Esophagus muscularis mucosa (tissue), 4 donors: ENCODE measurements around the gene POT1. TPM values are rescaled to one million over a fixed set of nuclear protein-coding genes. Genes with fewer than 3 reads are reported as not detected.

ENCODE experiments used
- DNase-seq: peaks from one replicate; pipeline ENCODE4 v3.0.0-alpha.2; 2017; ENCODE audit errors: extremely low spot score
- H3K27ac ChIP-seq, 4 donors: fragments of 200-600 bp; sonication (generic); replicated peaks in 1 of 4; 1 replicate in 3 of 4; 2 replicates in 1 of 4; pipeline ENCODE4 v1.5.1; 2016 to 2019; ENCODE audit warnings: mild to moderate bottlenecking in 1 of 4
- H3K27me3 ChIP-seq, 4 donors: fragments of 200-600 bp; sonication (generic); one replicate each; pipeline versions ENCODE4 v1.5.1 to v1.6.0; 2016 to 2019
- H3K36me3 ChIP-seq, 4 donors: fragments of 200-600 bp; sonication (generic); one replicate each; pipeline ENCODE4 v1.5.1; 2016 to 2019
- H3K4me1 ChIP-seq, 4 donors: fragments of 200-600 bp; sonication (generic); one replicate each; pipeline ENCODE4 v1.5.1; 2016 to 2019
- H3K4me3 ChIP-seq, 4 donors: fragments of 200-600 bp; sonication (generic); 1 replicate in 2 of 4; 2 replicates in 2 of 4; pipeline ENCODE4 v1.5.1; 2016 to 2019; ENCODE audit warnings: mild to moderate bottlenecking in 4 of 4, moderate library complexity in 1 of 4
- H3K9me3 ChIP-seq, 4 donors: fragments of 200-600 bp; sonication (generic); 1 replicate in 3 of 4; 2 replicates in 1 of 4; pipeline ENCODE4 v1.5.1; 2016 to 2019
- EP300 ChIP-seq: sonication (generic); formaldehyde crosslinking; IDR thresholded peaks from one replicate; pipeline ENCODE4 v1.6.1; 2017; ENCODE audit warnings: antibody characterized with exemption
- POLR2A ChIP-seq: fragments of 450-650 bp; IDR thresholded peaks from one replicate; pipeline ENCODE4 v1.6.1; 2017; ENCODE audit warnings: antibody characterized with exemption, moderate library complexity, mild to moderate bottlenecking, low read depth
- POLR2AphosphoS5 ChIP-seq, 2 donors: sonication (generic); formaldehyde crosslinking; IDR thresholded peaks; one replicate each; pipeline ENCODE4 v1.6.1; 2017; ENCODE audit warnings: antibody characterized with exemption in 2 of 2
- WGBS: methylation state at CpG from one replicate; pipeline ENCODE4 v1.1.5; 2018; 5-methylcytosine and 5-hydroxymethylcytosine counted together
- intact Hi-C: fragments of 100-400 bp; cut with DNase I; formaldehyde crosslinking; loops from one replicate; pipeline ENCODE4 v1.15.1; 2023
- total RNA-seq, 4 donors: library from RNA; depleted of rRNA; stranded (reverse); fragments of >200 nt; gene quantifications; one replicate each; pipeline versions ENCODE4 v1.1.0 to v1.2.1, GENCODE V29; 2016
- TF ChIP-seq, protein P1 (sequence below), 3 experiments: fragments of 200-600 bp in 2 of 3; fragments of 450-650 bp in 1 of 3; sonication (generic) in 2 of 3; IDR thresholded peaks; one replicate each; pipeline ENCODE4 v1.5.1; 2017 to 2019; ENCODE audit warnings: antibody characterized with exemption in 3 of 3, mild to moderate bottlenecking in 2 of 3, moderate library complexity in 1 of 3

POT1 gene
- total RNA-seq, 4 donors from 2014 or later: 19.4 to 31.6 (median 20.5) TPM

DNA sequence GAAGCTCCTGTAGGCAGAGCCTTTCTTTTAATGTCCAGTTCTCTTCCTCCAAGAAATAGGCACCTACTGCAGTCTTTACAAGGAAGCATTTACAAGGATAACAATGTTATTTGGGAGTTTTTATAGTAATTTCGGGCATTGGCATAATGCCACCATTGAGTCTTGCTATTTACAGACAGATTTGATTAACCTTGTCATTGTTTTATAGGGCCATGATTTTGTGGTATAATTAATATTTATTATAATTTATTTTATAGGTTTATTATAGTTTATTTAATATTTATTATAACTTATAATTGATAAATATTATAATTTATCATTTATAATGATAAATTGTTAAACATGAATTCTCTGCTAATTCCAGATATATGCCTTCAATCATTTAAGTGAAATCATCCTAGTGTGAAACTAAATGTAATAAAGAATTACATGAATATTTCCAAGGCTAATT is 573 bp upstream of the POT1 start:
- 11% methylated on average over 1 of the region's 1 CpG for WGBS

DNA sequence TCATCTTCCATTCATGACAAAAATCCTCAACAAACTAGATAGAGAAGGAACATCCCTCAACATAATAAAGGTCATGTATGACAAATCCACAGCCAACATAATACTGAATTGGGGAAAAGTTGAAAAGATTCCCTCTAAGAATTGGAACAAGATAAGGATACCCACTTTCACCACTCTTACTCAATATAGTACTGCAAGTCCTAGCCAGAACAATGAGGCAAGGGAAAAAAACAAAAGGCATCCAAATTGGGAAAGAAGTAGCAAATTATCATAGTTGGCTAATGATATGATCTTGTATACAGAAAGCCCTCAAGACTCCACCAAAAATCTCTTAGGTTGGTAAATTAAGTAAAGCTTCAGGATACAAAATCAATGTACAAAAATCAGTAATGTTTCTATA is 4.7 kb downstream of the POT1 start:
- Histone ChIP-seq H3K4me3 (no peak overlapping the region), H3K36me3 (no peaks in the 10 kb centered on the region), H3K9me3 (no peaks in the 10 kb centered on the region), H3K27ac (no peak overlapping the region), H3K27me3 (no peaks in the 10 kb centered on the region), H3K4me1 (peaks cover 9 to 21% (median 16%) of the 10 kb centered on the region in 4 donors)
- intact Hi-C loops: no loop called here
- TF ChIP-seq POLR2AphosphoS5 (IDR thresholded peaks at IDR 0.05) (no peak), POLR2A (no peak), EP300 (no peak)
- TF ChIP-seq, protein P1, sequence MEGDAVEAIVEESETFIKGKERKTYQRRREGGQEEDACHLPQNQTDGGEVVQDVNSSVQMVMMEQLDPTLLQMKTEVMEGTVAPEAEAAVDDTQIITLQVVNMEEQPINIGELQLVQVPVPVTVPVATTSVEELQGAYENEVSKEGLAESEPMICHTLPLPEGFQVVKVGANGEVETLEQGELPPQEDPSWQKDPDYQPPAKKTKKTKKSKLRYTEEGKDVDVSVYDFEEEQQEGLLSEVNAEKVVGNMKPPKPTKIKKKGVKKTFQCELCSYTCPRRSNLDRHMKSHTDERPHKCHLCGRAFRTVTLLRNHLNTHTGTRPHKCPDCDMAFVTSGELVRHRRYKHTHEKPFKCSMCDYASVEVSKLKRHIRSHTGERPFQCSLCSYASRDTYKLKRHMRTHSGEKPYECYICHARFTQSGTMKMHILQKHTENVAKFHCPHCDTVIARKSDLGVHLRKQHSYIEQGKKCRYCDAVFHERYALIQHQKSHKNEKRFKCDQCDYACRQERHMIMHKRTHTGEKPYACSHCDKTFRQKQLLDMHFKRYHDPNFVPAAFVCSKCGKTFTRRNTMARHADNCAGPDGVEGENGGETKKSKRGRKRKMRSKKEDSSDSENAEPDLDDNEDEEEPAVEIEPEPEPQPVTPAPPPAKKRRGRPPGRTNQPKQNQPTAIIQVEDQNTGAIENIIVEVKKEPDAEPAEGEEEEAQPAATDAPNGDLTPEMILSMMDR (IDR thresholded peaks at IDR 0.05): no peak
- no peak for DNase-seq

More for the DNA sequence above, 573 bp upstream of the POT1 start:
- Histone ChIP-seq H3K4me3 (peak overlapping the region; percentile 60 to 75 (median 66)), H3K36me3 (no peaks in the 10 kb centered on the region), H3K27me3 (no peaks in the 10 kb centered on the region), H3K9me3 (no peaks in the 10 kb centered on the region), H3K27ac (peak overlapping the region; percentile 82 to 93 (median 90)), H3K4me1 (peaks cover 9 to 21% (median 16%) of the 10 kb centered on the region in 4 donors)
- DNase-seq: no peak
- intact Hi-C loops: no loop called here
- TF ChIP-seq, protein P1 (IDR thresholded peaks at IDR 0.05): no peak
- no peak for TF ChIP-seq POLR2A
- TF ChIP-seq EP300: no peak
- no peak for TF ChIP-seq POLR2AphosphoS5 (IDR thresholded peaks at IDR 0.05)

DNA sequence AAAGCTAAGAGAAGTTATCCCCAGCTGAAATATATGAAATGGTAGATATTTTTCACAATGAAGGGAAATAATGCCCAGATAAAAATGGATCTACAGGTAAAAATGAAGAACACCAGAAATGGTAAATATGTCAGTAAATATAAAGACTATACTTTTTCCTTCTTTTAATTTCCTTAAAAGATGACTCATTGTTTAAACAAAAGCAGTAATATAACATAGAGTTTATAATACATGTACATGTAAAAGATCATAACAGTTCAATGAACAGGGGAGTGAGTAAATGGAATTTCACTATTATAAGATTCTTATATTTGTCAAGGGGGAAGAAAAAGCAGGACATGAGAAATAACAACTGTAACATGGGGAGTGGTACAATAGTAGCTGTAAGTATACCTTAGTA is 7.4 kb downstream of the POT1 start:
- TF ChIP-seq POLR2AphosphoS5 (IDR thresholded peaks at IDR 0.05): no peak
- TF ChIP-seq POLR2A: no peak
- TF ChIP-seq EP300: no peak
- TF ChIP-seq, protein P1 (IDR thresholded peaks at IDR 0.05): no peak
- Histone ChIP-seq H3K27ac (no peak overlapping the region), H3K27me3 (no peaks in the 10 kb centered on the region), H3K4me3 (no peak overlapping the region), H3K9me3 (no peaks in the 10 kb centered on the region), H3K36me3 (no peaks in the 10 kb centered on the region), H3K4me1 (peaks cover 0 to 5% (median 3%) of the 10 kb centered on the region in 4 donors)
- intact Hi-C loops: no loop called here
- no peak for DNase-seq

DNA sequence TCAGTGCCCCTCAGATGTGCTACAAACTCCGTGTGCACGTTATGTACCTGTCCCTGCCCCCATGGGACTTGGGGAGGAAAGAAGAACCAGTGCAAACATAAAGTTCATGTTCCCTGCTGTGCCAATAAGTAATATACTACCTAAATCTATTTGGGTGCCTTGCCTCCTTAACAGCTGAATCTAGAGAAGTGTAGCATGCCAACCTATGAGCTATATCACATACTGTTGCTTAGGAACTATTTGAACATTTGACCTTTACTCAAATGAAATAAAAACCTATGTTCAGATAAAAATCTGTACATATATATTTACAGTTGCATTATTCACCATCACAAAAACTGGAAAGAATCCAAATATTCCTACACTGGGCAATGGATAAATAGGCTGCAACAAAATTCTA is 9.8 kb downstream of the POT1 start:
- TF ChIP-seq POLR2AphosphoS5 (IDR thresholded peaks at IDR 0.05) (no peak), EP300 (no peak), POLR2A (no peak)
- TF ChIP-seq, protein P1 (IDR thresholded peaks at IDR 0.05): no peak
- Histone ChIP-seq H3K4me1 (peaks cover 0 to 4% (median 0%) of the 10 kb centered on the region in 4 donors), H3K9me3 (no peaks in the 10 kb centered on the region), H3K27me3 (no peaks in the 10 kb centered on the region), H3K36me3 (peaks cover 0 to 7% (median 2%) of the 10 kb centered on the region in 4 donors), H3K27ac (no peak overlapping the region), H3K4me3 (no peak overlapping the region)
- intact Hi-C loops: no loop called here
- 97% methylated on average over 2 of the region's 2 CpGs for WGBS
- DNase-seq: no peak

DNA sequence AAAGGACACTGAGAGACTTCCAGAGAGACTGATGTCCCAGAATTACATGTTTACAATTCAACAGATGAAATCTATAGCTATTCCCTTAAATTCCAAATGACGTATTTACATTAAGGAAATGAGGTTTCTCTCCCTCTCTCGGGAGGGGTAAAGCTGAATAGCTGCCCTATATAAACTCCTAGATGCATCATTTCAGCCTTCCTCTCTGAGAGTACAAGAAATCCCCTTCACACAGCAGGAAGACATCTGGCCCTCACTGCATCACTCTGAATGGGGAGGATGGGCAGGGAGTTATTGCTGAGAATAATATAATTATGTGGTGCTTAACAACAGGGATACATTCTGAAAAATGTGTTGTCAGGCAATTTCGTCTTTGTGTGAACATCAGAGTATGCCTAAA is 11.0 kb downstream of the POT1 start:
- H3K4me3 ChIP-seq: no peak overlapping the region
- peaks cover 0 to 4% (median 0%) of the 10 kb centered on the region in 4 donors for H3K4me1 ChIP-seq
- WGBS: 84% methylated on average over 3 of the region's 3 CpGs
- H3K36me3 ChIP-seq: peaks cover 0 to 10% (median 4%) of the 10 kb centered on the region in 4 donors
- no peak for DNase-seq
- TF ChIP-seq, protein P1 (IDR thresholded peaks at IDR 0.05): no peak
- TF ChIP-seq POLR2AphosphoS5 (IDR thresholded peaks at IDR 0.05) (no peak), POLR2A (no peak), EP300 (no peak)
- H3K27ac ChIP-seq: no peak overlapping the region
- H3K9me3 ChIP-seq: no peaks in the 10 kb centered on the region
- no peaks in the 10 kb centered on the region for H3K27me3 ChIP-seq
- intact Hi-C loops: no loop called here
